ENCODE data around the gene ZC3H13.

- TF ChIP-seq POLR2A (IDR thresholded peaks at IDR 0.05): no peak
- TF ChIP-seq, protein P1, sequence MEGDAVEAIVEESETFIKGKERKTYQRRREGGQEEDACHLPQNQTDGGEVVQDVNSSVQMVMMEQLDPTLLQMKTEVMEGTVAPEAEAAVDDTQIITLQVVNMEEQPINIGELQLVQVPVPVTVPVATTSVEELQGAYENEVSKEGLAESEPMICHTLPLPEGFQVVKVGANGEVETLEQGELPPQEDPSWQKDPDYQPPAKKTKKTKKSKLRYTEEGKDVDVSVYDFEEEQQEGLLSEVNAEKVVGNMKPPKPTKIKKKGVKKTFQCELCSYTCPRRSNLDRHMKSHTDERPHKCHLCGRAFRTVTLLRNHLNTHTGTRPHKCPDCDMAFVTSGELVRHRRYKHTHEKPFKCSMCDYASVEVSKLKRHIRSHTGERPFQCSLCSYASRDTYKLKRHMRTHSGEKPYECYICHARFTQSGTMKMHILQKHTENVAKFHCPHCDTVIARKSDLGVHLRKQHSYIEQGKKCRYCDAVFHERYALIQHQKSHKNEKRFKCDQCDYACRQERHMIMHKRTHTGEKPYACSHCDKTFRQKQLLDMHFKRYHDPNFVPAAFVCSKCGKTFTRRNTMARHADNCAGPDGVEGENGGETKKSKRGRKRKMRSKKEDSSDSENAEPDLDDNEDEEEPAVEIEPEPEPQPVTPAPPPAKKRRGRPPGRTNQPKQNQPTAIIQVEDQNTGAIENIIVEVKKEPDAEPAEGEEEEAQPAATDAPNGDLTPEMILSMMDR (IDR thresholded peaks at IDR 0.05): no peak
These were observed 34.9 kb upstream of the ZC3H13 start for GRCh38 chr13:46087481-46087880.

All from gastroesophageal sphincter (tissue), 3 donors.